ENCODE results near the gene HERC3. TPM values are rescaled to one million over a fixed set of nuclear protein-coding genes. Genes with fewer than 3 reads are reported as not detected.

HERC3 gene
- total RNA-seq, 4 donors from 2014 or later = 49.6 to 64.3 (median 52.2) TPM

DNA sequence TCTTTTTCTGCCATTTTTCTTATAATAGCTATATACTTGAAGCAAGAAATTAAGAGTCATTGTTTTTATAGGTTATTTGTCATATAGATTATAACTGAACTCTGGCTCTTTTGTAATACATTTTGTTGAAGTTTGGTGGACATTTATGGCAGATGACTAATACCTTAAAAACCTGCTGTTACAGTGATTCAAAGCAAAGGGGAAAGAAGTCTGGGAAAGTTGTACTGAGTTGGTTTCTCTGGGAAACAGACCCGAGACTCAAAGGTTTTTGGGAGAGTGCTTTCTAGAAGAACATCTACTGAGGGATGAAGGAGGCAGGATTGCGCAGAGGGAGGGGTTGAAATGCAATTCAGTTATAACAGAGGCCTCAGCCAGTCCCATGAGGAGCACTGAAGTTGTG, 69.5 kb downstream of the HERC3 start:
- intact Hi-C loops (cut with DNase I; ENCODE audit: low total_unique reads) = loop anchor here (5.0 kb wide), 1 partner anchor 129 kb away; no protein-coding TSS in a partner anchor
- H3K4me3 ChIP-seq (ENCODE audit: low read depth, poor library complexity, severe bottlenecking) = no peak overlapping the region
- 92 to 93% methylated on average over 2 of the region's 2 CpGs for WGBS, 2 donors
- no peak for DNase-seq (ENCODE audit: low spot score in 2 of 2)
- TF ChIP-seq POLR2A (IDR thresholded peaks at IDR 0.05) = no peak
- TF ChIP-seq, protein P1, sequence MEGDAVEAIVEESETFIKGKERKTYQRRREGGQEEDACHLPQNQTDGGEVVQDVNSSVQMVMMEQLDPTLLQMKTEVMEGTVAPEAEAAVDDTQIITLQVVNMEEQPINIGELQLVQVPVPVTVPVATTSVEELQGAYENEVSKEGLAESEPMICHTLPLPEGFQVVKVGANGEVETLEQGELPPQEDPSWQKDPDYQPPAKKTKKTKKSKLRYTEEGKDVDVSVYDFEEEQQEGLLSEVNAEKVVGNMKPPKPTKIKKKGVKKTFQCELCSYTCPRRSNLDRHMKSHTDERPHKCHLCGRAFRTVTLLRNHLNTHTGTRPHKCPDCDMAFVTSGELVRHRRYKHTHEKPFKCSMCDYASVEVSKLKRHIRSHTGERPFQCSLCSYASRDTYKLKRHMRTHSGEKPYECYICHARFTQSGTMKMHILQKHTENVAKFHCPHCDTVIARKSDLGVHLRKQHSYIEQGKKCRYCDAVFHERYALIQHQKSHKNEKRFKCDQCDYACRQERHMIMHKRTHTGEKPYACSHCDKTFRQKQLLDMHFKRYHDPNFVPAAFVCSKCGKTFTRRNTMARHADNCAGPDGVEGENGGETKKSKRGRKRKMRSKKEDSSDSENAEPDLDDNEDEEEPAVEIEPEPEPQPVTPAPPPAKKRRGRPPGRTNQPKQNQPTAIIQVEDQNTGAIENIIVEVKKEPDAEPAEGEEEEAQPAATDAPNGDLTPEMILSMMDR (IDR thresholded peaks at IDR 0.05) = no peak

DNA sequence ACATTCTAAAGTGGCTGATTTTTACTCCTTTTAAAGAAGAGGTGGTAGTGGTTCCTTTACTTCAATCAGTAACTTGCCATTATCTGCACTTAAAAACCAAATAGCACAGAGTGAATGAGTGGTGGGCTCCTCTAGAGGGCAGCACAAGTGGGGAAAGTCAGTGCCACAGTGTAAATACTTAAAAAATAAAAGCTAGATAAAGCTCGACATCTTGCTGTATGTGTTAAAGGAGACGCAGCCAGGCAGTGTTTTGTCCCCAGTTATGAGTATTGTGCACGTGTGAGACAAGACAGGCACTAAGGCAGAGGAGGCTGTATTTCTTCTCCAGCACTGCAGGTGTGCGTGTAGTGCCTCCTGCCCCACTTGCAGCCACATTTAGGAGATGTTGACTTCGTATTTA, 80.7 kb downstream of the HERC3 start:
- H3K4me3 ChIP-seq (ENCODE audit: low read depth, poor library complexity, severe bottlenecking) = no peak overlapping the region
- TF ChIP-seq, protein P1 (IDR thresholded peaks at IDR 0.05) = no peak
- no peak for TF ChIP-seq POLR2A (IDR thresholded peaks at IDR 0.05)
- no peak for DNase-seq (ENCODE audit: low spot score in 2 of 2)
- 74 to 75% methylated on average over 5 of the region's 5 CpGs for WGBS, 2 donors
- intact Hi-C loops (cut with DNase I; ENCODE audit: low total_unique reads) = no loop called here

DNA sequence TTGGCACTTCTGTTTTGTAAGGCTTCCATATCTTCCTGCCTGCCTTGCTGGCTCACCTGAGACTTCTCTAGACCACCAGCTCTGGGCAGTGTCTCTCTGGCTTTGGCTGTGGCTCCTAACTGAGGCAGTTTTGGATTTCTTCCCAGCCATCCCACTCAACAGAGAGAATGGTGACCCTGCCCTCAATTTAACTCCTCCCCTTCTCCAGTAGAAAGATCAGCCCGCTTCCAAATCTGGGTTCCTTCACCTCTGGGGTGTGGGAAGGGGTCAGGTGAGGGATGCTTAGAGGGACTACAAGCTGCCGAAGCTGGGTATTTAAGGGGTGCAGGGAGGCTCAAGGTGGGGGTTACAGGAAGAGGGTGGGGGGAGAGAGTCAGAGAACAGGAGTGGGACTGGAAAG, 81.6 kb downstream of the HERC3 start:
- no peak for TF ChIP-seq POLR2A (IDR thresholded peaks at IDR 0.05)
- TF ChIP-seq, protein P1 (IDR thresholded peaks at IDR 0.05) = no peak
- intact Hi-C loops (cut with DNase I; ENCODE audit: low total_unique reads) = no loop called here
- no peak for DNase-seq (ENCODE audit: low spot score in 2 of 2)
- WGBS, 2 donors = 86 to 97% methylated on average over 2 of the region's 2 CpGs
- H3K4me3 ChIP-seq (ENCODE audit: low read depth, poor library complexity, severe bottlenecking) = no peak overlapping the region

DNA sequence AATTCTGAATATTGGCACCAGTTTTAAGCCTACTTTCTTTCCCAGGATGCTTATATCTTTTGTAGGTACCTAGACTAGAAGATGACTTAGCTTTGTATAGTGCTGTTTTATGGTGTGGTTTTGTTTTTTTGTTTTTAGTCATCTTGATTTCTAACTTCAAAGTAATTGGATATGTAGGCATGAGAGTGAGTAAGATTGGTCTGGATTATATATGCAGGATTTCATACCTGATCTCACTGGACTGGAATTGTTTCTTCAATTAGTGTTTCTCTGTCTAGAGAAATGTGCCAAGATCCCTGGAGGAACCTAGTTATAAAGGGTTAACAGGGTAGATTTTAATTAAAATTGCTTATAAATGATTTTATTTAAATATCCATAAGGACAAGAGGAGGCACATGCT, 82.3 kb downstream of the HERC3 start:
- no peak overlapping the region for H3K4me3 ChIP-seq (ENCODE audit: low read depth, poor library complexity, severe bottlenecking)
- DNase-seq (ENCODE audit: low spot score in 2 of 2) = no peak
- no peak for TF ChIP-seq POLR2A (IDR thresholded peaks at IDR 0.05)
- intact Hi-C loops (cut with DNase I; ENCODE audit: low total_unique reads) = no loop called here

DNA sequence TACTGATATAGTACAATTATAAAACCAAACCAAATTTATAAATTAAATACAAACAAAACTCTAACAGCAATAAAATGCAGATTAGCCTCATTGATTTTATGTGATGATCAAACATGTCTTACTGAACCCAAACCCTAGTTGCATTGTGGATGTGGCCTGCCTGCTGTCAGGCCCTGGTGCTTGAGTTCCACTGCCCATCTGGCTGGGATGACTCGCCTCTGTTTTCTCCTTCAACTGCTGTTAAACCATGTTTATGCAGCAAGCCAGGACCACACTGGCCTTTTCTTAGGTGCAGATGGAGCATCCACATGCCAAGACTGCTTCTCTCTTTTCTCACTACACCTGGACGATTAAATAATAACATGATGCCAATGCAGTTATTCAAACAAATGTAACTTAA, 82.7 kb downstream of the HERC3 start:
- no peak overlapping the region for H3K4me3 ChIP-seq (ENCODE audit: low read depth, poor library complexity, severe bottlenecking)
- intact Hi-C loops (cut with DNase I; ENCODE audit: low total_unique reads) = no loop called here
- no peak for DNase-seq (ENCODE audit: low spot score in 2 of 2)
- WGBS, 2 donors = 90 to 91% methylated on average over 2 of the region's 2 CpGs
- TF ChIP-seq POLR2A (IDR thresholded peaks at IDR 0.05) = no peak
- TF ChIP-seq, protein P1 (IDR thresholded peaks at IDR 0.05) = no peak

DNA sequence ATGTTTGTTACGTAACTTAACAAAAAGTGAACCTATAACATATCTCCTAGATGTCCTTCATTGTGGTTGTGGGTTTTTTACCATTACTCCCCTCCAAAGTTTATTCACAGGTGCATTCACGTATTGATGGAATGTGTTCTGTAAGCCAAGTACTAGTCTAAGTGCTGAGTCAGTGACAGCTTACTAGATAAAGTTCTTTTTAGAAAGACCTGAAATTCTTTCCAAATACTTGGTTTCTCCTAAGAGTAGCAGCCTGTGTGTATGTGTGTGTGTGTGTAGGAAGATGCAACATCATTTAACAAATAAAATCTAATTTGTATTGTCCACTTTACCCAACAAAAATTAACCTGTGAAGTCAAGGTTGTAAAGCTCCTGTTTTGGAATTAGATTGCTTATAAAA, 83.3 kb downstream of the HERC3 start:
- intact Hi-C loops (cut with DNase I; ENCODE audit: low total_unique reads) = no loop called here
- DNase-seq (ENCODE audit: low spot score in 2 of 2) = no peak
- 80 to 91% methylated on average over 2 of the region's 2 CpGs for WGBS, 2 donors
- no peak overlapping the region for H3K4me3 ChIP-seq (ENCODE audit: low read depth, poor library complexity, severe bottlenecking)
- TF ChIP-seq, protein P1 (IDR thresholded peaks at IDR 0.05) = no peak
- no peak for TF ChIP-seq POLR2A (IDR thresholded peaks at IDR 0.05)

All from lower leg skin (tissue), 4 donors.